HTERT RPE-1 (cell line): Measurements from ENCODE around the gene WDR11.

Source experiments
- in situ Hi-C: fragments of 300-500 bp; cut with MboI; formaldehyde crosslinking; loops from 4 replicates; pipeline ENCODE4 v1.14.3; 2020; ENCODE audit warnings: low sequenced_read_pairs

The WDR11 gene

DNA sequence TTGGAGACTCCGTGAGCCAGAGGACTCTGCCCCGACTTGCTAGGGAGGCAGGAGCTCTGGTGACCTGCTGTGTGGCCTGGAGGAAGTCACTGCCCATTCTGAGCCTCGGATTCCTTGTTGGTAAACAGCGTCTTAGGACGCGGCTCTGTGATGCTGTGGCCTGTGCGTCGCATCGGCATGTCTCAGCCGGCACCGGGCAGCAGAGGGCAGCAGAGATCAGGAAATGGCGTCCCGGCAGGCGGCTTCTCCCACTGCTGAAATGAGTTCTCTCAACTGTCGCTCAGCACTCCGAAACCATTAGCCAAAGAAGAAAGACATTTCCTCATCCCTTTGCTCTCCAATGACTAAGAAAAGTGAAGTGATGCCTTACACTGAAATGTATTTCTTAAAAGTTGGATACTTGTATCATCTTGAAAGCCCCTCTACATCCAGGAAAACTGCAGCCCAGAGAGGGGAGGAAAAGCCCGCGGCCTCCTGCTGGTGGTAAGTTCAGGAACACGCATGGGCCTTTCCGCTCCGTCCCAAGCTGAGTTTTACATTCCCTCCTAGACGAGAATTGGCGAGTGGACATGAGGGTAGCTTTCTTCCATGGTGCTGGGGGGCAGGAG, 91.7 kb downstream of the WDR11 start:
- in situ Hi-C loops, result no loop called here

DNA sequence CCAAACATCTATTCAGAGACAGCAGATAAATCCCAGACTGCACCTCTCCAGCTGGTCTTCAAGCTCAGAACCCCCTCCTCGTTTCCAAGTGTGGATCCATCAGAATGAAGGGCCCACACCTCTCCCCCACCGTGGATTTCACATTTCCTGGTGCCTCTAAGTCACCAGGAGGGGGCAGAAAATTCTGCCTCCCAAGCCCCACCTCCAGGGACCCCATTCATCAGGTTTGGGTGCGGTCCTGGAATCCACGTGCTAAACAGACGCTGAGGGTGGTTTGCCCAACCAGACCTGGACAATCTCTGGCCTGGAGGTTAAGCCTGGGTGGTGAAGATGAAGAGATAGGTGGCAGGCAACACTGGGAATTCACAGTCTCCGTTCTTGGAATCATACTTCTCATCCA, 92.4 kb downstream of the WDR11 start:
- in situ Hi-C loops, result no loop called here

DNA sequence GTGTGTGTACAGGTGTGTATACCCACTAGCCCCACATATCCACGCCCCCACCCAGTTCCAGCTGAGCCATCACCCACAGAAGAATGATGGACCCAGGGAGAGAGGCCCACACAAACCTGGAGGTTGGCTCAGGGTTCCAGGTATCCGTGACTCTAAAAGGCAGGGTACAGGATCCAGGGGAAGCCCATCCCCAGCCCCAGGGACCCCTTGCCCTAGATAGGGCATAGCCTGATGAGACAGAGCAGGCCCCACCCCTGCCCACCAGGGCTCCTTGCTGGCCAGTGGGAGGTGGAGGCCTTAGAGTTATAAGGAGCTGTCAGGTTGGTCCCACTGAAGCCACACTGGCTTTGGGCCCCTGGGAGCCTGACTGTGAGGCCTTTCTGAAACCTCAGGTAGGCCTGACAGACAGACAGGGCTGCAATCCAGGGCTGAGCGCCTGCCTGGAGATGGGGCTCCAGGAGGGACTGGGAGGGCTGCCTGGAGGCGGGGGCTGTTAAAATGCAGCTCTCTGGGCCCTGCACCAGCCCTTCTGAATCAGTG, 93.5 kb downstream of the WDR11 start:
- in situ Hi-C loops, result no loop called here

DNA sequence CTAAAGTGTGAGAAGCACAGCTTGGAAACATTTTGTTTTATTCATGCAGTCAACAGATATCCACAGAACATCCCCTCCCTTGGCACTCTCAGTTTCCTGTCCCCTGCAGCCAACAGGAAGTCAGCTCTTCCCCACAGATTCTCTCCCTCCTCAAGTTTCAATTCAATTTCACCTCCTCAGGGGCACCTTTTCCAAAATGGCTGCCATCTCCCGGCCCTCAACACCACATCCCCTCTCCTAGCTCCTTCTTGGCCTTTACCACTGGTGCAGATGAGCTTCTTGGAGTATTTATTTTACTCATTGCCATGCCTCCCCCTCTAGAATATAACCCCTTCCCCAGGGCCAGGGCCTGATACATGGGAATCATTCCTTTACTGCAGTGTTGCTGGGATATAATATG, 94.0 kb downstream of the WDR11 start:
- in situ Hi-C loops, result no loop called here

DNA sequence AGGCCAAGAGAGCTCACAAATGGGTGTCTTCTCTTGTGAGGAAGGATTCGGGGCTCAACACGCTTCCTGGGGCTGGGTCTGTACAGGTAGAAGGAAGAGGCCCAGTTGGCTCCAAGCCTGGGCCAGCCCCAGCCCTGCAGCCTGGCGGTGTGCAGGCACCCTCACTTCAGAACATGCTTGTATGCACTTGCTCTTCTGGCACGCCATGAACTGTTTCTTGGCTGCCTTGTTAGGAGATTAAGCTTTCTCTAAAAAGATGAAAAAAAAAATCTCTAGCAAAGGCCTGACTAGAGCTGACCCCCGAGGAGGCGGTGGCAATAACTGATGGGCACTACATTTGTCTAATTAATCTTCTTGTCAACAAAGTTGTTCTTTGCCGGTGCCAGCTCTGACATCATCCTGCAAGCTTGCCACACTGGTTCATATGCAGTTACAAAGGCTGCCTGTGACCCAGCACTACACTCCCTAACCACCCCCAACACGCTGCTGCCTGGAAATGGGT, 94.7 kb downstream of the WDR11 start:
- in situ Hi-C loops, result no loop called here

DNA sequence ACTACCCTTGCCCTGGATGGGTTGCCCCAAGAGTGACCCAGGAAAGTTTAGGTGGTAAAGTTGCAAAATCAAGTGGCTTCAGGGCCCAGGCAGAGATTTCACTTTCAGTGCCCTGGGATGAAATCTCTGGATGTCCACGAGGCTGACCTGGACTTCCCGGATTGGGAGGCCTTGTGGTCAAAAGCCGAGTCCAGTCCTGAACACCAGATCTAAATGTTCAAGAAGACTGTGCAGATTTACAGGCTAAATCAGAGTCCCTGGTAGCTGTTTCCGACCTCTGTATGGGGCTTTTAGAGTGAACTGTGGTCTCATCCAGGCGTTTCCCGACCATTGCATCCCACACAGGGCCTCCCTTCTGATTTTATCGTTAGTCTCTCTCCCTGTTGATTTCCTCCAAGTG, 95.3 kb downstream of the WDR11 start:
- in situ Hi-C loops, result no loop called here

DNA sequence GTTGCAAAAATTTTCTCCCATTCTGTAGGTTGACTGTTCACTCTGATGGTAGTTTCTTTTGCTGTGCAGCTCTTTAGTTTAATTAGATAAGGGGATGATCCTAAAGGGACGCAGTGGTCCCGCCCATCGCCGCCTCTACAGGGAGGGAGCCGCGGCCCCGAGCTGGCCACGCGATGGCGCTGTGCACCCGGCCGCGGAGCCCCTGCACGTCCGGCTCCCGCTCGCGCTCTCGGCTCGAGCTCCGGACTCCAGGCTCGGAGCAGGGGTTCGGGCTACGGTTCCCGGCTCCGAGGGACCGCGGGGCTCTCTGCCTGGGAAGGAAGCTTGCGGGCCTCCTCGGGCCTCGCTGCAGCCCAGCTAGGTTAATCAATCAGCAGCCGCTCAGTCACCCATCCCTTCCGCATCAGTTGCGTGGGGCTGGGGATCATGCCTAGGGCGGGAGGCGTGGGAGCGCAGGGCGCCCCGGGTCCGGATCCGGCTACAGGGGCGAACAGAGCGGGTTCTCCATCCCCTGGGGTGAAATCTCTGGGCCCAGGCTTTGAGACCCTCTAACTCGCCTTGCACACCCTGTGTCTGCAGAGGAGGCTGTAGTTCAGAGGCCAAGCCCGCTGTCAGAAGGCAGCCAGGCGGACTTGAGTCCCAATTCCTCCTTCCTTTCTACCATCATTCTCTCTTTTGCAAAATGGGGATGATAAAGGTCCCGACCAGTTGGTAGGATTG, 97.9 kb downstream of the WDR11 start:
- in situ Hi-C loops, result no loop called here

DNA sequence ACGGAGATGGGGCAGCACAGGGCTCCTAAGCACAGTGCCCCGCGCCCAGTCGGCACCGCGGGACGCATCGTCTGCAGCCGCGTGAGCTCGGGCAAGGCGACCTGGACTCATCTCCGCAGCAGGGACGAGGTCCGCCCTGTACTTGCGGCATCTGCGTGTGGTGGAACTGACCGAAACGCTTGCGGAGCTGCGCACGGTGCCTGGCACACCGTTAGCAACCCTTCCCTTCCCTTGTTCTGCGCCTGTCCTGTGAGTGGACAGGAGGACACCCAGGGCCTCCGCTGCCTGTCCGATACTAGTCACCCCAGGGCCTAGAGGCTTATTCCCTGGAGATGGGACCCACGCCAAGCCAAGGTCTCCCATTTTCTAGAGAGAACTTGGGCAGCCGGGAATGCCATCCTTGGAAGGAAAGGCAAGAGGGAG, 98.5 kb downstream of the WDR11 start:
- in situ Hi-C loops, result no loop called here

DNA sequence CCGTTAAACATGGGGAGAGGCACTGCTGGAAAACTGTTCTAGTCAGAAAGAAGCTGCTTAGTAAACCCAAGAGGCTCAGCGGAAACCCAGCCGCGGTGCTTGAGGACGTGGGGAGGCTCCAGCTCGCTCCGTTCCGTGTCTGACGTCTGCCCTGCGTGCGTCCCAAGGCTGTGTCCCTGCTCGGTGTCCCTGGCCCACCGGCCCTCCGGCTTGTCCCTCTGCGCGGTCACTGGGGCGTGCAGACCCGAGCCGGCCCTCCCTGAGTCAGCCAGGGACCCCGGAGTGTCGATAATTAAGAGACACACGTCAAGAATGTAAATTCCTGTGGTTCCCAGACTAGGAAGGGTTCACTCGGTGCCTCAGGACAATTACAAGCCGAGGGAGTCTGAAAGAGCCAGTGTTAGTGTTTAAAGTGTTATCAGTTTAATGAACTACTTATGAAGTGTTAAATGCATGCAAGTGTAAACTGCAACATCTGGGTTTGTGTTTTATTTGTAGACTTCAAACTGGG, 98.9 kb downstream of the WDR11 start:
- in situ Hi-C loops, result no loop called here

DNA sequence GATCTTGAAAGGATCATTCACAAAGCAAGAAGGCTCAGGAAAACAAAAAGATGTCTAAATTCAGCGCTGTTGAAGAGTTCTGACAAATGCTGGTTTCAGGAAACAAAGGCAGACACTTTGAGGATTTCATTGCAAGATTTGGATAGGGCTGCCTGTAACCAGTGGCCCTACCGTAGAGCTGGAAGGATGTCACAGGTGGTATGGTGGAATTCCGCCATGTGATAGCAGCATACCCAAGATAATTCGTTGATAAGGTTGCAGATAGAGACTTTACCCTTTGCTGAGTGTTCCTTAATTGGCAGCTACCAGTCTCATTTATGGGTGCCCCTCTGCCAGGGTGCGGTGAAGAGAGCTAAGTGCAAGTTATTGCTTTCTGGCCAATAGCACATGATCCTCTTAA, 100.1 kb downstream of the WDR11 start:
- in situ Hi-C loops, result no loop called here

DNA sequence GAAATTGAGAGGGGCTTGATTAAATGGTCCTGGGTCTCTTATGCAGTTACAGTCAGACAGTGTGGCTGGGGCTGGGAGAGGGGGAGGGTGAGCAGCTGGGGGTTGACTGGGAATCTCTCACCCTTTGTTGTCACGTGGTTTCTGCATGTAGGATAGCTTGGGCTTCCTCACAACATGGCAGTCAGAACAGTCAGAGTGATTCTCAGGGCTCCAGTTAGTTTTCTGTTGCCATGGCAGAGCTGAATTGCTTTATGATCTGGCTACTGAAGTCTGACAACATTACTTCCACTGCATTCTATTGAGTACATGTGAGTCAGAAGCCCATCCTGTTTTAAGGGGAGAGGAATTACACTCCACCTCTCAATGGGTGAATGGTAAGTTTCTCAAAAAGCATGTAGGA, 102.7 kb downstream of the WDR11 start:
- in situ Hi-C loops, result no loop called here
